HepG2 (cell line): ENCODE results near the gene TTLL8. TPM values are rescaled to one million over a fixed set of nuclear protein-coding genes. Genes with fewer than 3 reads are reported as not detected.

Experiments
- ATAC-seq: fragments of 200-7000 bp; cut with Tn5 transposase; 3 replicates; pipeline ENCODE4 v1.9.1; 2020; ENCODE audit warnings: mild to moderate bottlenecking, moderate library complexity
- BruUV-seq: library from RNA; stranded (reverse); fragments of 400-500 nt; replicated peaks from 2 replicates; lab custom pipeline; 2021; lab: Mats Ljungman, UMichigan
- CTCF ChIA-PET: fragments of 300-600 bp; formaldehyde crosslinking; extraction: SDS; loops from one replicate; lab custom pipeline; 2021; ENCODE audit warnings: low total read pairs, inconsistent platforms, low intra/inter-chr PET ratio; lab: Yijun Ruan, JAX
- POLR2A ChIA-PET: fragments of 350-600 bp; sonication (Branson Sonifier 250); formaldehyde crosslinking; loops from one replicate; lab custom pipeline; 2020; ENCODE audit warnings: antibody characterized with exemption, inconsistent platforms; lab: Yijun Ruan, JAX
- DNase-seq: peaks from one replicate; pipeline ENCODE4 v3.0.0-alpha.2; 2015; ENCODE audit warnings: low spot score
- FAIRE-seq: peaks from 3 replicates; lab custom pipeline; 2011; peaks lifted over from hg19 to GRCh38; lab: Jason Lieb, UNC
- H2AFZ ChIP-seq: one replicate; pipeline ENCODE4 v1.6.1; 2011; ENCODE audit warnings: low read length, inconsistent platforms
- H3K27ac ChIP-seq: fragments of 300-600 bp; 3 replicates; pipeline ENCODE4 v1.8.0; 2011; ENCODE audit warnings: mixed run types, mild to moderate bottlenecking, mixed read lengths, low read length, inconsistent platforms; ENCODE audit not compliant: insufficient read depth; ENCODE audit errors: extremely low read length
- H3K27me3 ChIP-seq, 2 experiments: fragments of 200-600 bp in 1 of 2; 2 replicates in 1 of 2; 3 replicates in 1 of 2; pipeline versions ENCODE4 v1.6.0 to v1.8.0; 2011; ENCODE audit warnings: low read length in 2 of 2, mild to moderate bottlenecking in 2 of 2, moderate library complexity in 2 of 2, inconsistent platforms in 1 of 2; ENCODE audit not compliant: insufficient read depth in 2 of 2, control insufficient read depth in 1 of 2
- H3K36me3 ChIP-seq, 2 experiments: fragments of 200-600 bp in 1 of 2; replicated peaks in 1 of 2; 2 replicates in 1 of 2; 3 replicates in 1 of 2; pipeline versions ENCODE4 v1.5.1 to v1.8.0; 2011; ENCODE audit warnings: low read length in 2 of 2, inconsistent platforms in 1 of 2; ENCODE audit not compliant: insufficient read depth in 2 of 2, control insufficient read depth in 1 of 2
- H3K4me1 ChIP-seq: 2 replicates; pipeline ENCODE4 v1.5.1; 2012; ENCODE audit warnings: low read length, inconsistent platforms; ENCODE audit not compliant: insufficient read depth
- H3K4me2 ChIP-seq: 2 replicates; pipeline ENCODE4 v1.6.0; 2011; ENCODE audit warnings: low read depth, low read length, inconsistent platforms
- H3K4me3 ChIP-seq, 3 experiments: fragments of 200-600 bp in 1 of 3; sonication (generic), shearing (Covaris generic) in 1 of 3; replicated peaks in 1 of 3; 2 replicates each; pipeline ENCODE4 v1.5.1; 2011 to 2016; ENCODE audit warnings: low read length in 3 of 3, inconsistent platforms in 2 of 3, low read depth in 2 of 3, mild to moderate bottlenecking in 2 of 3, control low read depth in 1 of 3, mixed read lengths in 1 of 3; ENCODE audit not compliant: insufficient read depth in 1 of 3
- H3K79me2 ChIP-seq: one replicate; pipeline ENCODE4 v1.6.1; 2011; ENCODE audit warnings: low read length, inconsistent platforms; ENCODE audit not compliant: insufficient read depth
- H3K9ac ChIP-seq: 2 replicates; pipeline ENCODE4 v1.6.0; 2011; ENCODE audit warnings: mild to moderate bottlenecking, low read depth, low read length, inconsistent platforms; ENCODE audit not compliant: insufficient read depth
- H3K9me3 ChIP-seq: 2 replicates; pipeline ENCODE4 v1.5.1; 2012; ENCODE audit warnings: mild to moderate bottlenecking, low read length
- H4K20me1 ChIP-seq: 2 replicates; pipeline ENCODE4 v1.6.0; 2011; ENCODE audit warnings: inconsistent platforms, mild to moderate bottlenecking, low read length, moderate library complexity; ENCODE audit not compliant: insufficient read depth
- AKNA ChIP-seq: sonication (generic); formaldehyde crosslinking; IDR thresholded peaks from 2 replicates; pipeline ENCODE4 v1.4.0; 2020; ENCODE audit warnings: missing genetic modification reagents, borderline replicate concordance
- KDM2A ChIP-seq: sonication (generic); formaldehyde crosslinking; IDR thresholded peaks from 2 replicates; pipeline ENCODE4 v1.4.0; 2020; ENCODE audit warnings: low read depth, missing genetic modification reagents, borderline replicate concordance
- SMC3 ChIP-seq: IDR thresholded peaks from 2 replicates; pipeline ENCODE4 v1.6.1; 2011; ENCODE audit warnings: low read length, improper control_type of control experiment
- SRF ChIP-seq: IDR thresholded peaks from 2 replicates; pipeline ENCODE4 v1.6.1; 2011; ENCODE audit warnings: mild to moderate bottlenecking, low read depth, low read length, moderate library complexity
- YEATS4 ChIP-seq: sonication (generic); formaldehyde crosslinking; IDR thresholded peaks from 2 replicates; pipeline ENCODE4 v1.4.0; 2020; ENCODE audit warnings: missing genetic modification reagents, borderline replicate concordance
- ZBTB42 ChIP-seq: sonication (generic); formaldehyde crosslinking; IDR thresholded peaks from 2 replicates; pipeline ENCODE4 v1.5.0; 2020; ENCODE audit warnings: mild to moderate bottlenecking, missing genetic modification reagents
- ZNF143 ChIP-seq: sonication (generic); formaldehyde crosslinking; IDR thresholded peaks from 2 replicates; pipeline ENCODE4 v1.4.0; 2020; ENCODE audit warnings: missing genetic modification reagents
- ZNF484 ChIP-seq: sonication (generic); formaldehyde crosslinking; IDR thresholded peaks from 2 replicates; pipeline ENCODE4 v1.5.1; 2020; ENCODE audit warnings: mild to moderate bottlenecking, low read depth, missing genetic modification reagents, borderline replicate concordance
- WGBS: methylation state at CpG from one replicate; pipeline ENCODE4 v1.1.6; 2017; ENCODE audit warnings: low lambda C conversion rate; 5-methylcytosine and 5-hydroxymethylcytosine counted together
- in situ Hi-C: cut with HindIII; loops from 2 replicates; pipeline ENCODE4 v1.10.0; 2017; ENCODE audit warnings: low pct_unique_long_range_greater_than_20kb; ENCODE audit not compliant: extremely low pct_ligation_motif_present
- intact Hi-C: fragments of 100-400 bp; cut with micrococcal nuclease; formaldehyde crosslinking; loops from one replicate; pipeline ENCODE4 v1.10.0; 2022; ENCODE audit not compliant: unreplicated experiment
- polyA plus RNA-seq, 8 experiments: library from polyadenylated mRNA; depleted of rRNA in 3 of 8; stranded (reverse) in 7 of 8; unstranded in 1 of 8; fragments of >200 nt; fragmentation: Illumina TruSeq in 4 of 8; extraction: Trizol in 4 of 8; gene quantifications; 2 replicates each; pipeline versions ENCODE4 v1.2.1 to v1.2.3, GENCODE V29; 2011 to 2016; ENCODE audit warnings: low read depth in 4 of 8, missing spikeins in 1 of 8, mixed read lengths in 1 of 8; ENCODE audit not compliant: insufficient read depth in 1 of 8
- total RNA-seq, 5 experiments: library from RNA; depleted of rRNA; stranded (reverse); fragments of >200 nt; fragmentation: Illumina TruSeq; extraction: Trizol; gene quantifications; 2 replicates each; pipeline ENCODE4 v1.2.3, GENCODE V29; 2016; ENCODE audit warnings: low read depth in 1 of 5

Gene TTLL8
- total and polyA plus RNA-seq, 2 of the 13 experiments (the other 11 are each of a cell fraction or from before 2014, with no cell fraction given): not detected

GRCh38 chr22:49992921-49993648, 65.0 kb downstream of the TTLL8 start (continued):
- TF ChIP-seq KDM2A (CRISPR knock-in tag): peak; percentile 82; the same call in 1 of the 2 replicates
- no peak for TF ChIP-seq SRF
- TF ChIP-seq ZBTB42 (CRISPR knock-in tag): no peak

DNA sequence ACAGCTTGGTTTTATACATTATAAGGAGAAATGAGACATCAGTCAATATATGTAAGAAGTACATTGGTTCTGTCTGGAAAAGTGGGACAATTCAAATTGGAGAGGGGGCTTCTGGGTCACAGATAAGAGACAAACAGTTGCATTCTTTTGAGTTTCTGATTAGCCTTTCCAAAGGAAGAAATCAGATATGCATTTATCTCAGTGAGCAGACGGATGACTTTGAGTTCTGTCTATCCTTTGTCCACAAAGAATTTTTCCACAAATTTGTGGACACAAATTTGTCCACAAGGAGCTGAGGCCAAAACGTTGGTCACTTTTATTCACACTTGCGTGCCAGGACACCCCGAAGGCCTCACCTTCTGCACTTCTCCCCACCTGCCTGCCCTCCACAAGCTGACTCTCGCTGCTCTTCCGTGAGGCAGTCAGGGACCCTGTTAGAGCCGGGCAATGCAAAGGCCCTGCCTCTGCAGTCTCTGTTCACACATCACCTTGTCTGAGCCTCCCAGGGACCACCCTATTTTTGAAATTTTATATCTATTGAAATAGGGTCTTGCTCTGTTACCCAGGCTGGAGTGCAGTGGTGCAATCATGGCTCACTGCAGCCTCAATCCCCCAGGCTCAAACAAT, 66.1 kb downstream of the TTLL8 start:
- H3K27ac ChIP-seq: no peak overlapping the region
- peaks cover 6% of the 10 kb centered on the region; the same call in 1 of the 2 replicates for H3K9me3 ChIP-seq
- H3K27me3 ChIP-seq: peaks cover 3 to 19% of the 10 kb centered on the region in 2 experiments; a peak in 2 of 5 replicates
- ChIA-PET POLR2A (no interaction called here), CTCF (interaction anchor here (1.4 to 1.7 kb wide), 2 partner anchors 61 to 62 kb away, joined by 3 to 26 read pairs; no protein-coding TSS in a partner anchor)
- DNase-seq: no peak
- H3K4me1 ChIP-seq: peaks cover 7% of the 10 kb centered on the region
- intact Hi-C loops: loop anchor here (5.0 kb wide), 1 partner anchor 40 kb away; no protein-coding TSS in a partner anchor
- in situ Hi-C loops: loop anchor here (5.0 kb wide), 1 partner anchor 60 kb away; no protein-coding TSS in a partner anchor
- H3K36me3 ChIP-seq: no peaks in the 10 kb centered on the region
- no peak overlapping the region for H3K4me3 ChIP-seq
- H3K79me2 ChIP-seq: no peaks in the 10 kb centered on the region
- H3K4me2 ChIP-seq: no peak overlapping the region
- BruUV-seq: no TSS peak
- FAIRE-seq: no peak
- no peak overlapping the region for H2AFZ ChIP-seq
- ATAC-seq: no peak
- TF ChIP-seq ZNF143 (CRISPR knock-in tag): no peak
- no peak for TF ChIP-seq SMC3
- no peak for TF ChIP-seq AKNA (CRISPR knock-in tag)
- no peak for TF ChIP-seq YEATS4 (CRISPR knock-in tag)
- no peak for TF ChIP-seq ZNF484 (CRISPR knock-in tag)
- no peak overlapping the region for H3K9ac ChIP-seq
- WGBS: 62% methylated on average over 7 of the region's 7 CpGs
- H4K20me1 ChIP-seq: no peaks in the 10 kb centered on the region
